Brain microvascular endothelial cell (primary cell): ENCODE data around the gene SLX9.

ENCODE experiments used
- DNase-seq: peaks from one replicate; pipeline ENCODE4 v3.0.0-alpha.2; 2020
- H3K27ac ChIP-seq: fragments of 250-450 bp; sonication (Bioruptor Pico); 2 replicates; pipeline ENCODE4 v1.5.1; 2020; ENCODE audit warnings: mild to moderate bottlenecking, moderate library complexity
- H3K27me3 ChIP-seq: fragments of 250-450 bp; sonication (Bioruptor Pico); replicated peaks from 2 replicates; pipeline ENCODE4 v1.5.1; 2020; ENCODE audit warnings: mild to moderate bottlenecking
- H3K36me3 ChIP-seq: fragments of 250-450 bp; sonication (Bioruptor Pico); replicated peaks from 2 replicates; pipeline ENCODE4 v1.5.1; 2020; ENCODE audit warnings: mild to moderate bottlenecking
- H3K4me3 ChIP-seq: 2 replicates; pipeline ENCODE4 v1.5.1; 2011; ENCODE audit warnings: low read depth, mild to moderate bottlenecking, control low read depth, low read length, moderate library complexity
- in situ Hi-C: cut with HindIII; loops from 2 replicates; pipeline ENCODE4 v1.10.0; 2017; ENCODE audit warnings: low sequenced_read_pairs, low pct_ligation_motif_present
- TF ChIP-seq, protein P1 (sequence below): IDR thresholded peaks from 2 replicates; pipeline ENCODE4 v1.5.1; 2011; ENCODE audit warnings: low read depth, mild to moderate bottlenecking, moderate library complexity, low read length, control low read depth, inconsistent platforms; ENCODE audit errors: missing control alignments

SLX9 gene

DNA sequence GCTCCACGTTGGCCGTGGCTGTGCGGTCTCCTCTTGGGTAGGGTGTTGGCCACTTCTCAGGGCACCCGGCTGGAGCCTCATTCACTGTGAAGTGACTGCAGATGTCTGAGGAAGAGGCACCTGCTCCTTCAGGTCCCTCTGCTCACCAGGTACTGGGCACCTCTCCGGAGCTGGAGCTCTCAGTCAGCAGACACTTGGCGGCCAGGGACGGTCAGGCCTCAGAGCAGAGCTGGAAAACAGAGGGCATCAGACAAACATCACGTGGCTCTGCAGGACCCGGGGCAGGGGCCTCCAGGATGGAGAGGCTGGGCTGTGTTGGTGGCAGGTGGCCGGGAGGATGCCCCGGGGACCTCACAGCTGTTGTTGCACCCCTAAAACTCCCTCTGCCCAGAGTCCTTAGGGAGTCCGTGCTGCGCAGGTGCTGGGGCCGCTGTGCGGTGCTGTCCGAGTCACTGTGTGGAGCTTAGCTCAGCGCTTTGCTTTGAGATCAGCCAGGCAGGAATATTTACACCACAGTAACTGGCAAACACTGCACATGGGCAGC is 59.7 kb downstream of the SLX9 start:
- H3K36me3 ChIP-seq: no peaks in the 10 kb centered on the region
- H3K4me3 ChIP-seq: no peak overlapping the region
- in situ Hi-C loops: no loop called here
- TF ChIP-seq, protein P1, sequence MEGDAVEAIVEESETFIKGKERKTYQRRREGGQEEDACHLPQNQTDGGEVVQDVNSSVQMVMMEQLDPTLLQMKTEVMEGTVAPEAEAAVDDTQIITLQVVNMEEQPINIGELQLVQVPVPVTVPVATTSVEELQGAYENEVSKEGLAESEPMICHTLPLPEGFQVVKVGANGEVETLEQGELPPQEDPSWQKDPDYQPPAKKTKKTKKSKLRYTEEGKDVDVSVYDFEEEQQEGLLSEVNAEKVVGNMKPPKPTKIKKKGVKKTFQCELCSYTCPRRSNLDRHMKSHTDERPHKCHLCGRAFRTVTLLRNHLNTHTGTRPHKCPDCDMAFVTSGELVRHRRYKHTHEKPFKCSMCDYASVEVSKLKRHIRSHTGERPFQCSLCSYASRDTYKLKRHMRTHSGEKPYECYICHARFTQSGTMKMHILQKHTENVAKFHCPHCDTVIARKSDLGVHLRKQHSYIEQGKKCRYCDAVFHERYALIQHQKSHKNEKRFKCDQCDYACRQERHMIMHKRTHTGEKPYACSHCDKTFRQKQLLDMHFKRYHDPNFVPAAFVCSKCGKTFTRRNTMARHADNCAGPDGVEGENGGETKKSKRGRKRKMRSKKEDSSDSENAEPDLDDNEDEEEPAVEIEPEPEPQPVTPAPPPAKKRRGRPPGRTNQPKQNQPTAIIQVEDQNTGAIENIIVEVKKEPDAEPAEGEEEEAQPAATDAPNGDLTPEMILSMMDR: no peak
- no peak for DNase-seq
- no peaks in the 10 kb centered on the region for H3K27me3 ChIP-seq
- H3K27ac ChIP-seq: no peak overlapping the region

DNA sequence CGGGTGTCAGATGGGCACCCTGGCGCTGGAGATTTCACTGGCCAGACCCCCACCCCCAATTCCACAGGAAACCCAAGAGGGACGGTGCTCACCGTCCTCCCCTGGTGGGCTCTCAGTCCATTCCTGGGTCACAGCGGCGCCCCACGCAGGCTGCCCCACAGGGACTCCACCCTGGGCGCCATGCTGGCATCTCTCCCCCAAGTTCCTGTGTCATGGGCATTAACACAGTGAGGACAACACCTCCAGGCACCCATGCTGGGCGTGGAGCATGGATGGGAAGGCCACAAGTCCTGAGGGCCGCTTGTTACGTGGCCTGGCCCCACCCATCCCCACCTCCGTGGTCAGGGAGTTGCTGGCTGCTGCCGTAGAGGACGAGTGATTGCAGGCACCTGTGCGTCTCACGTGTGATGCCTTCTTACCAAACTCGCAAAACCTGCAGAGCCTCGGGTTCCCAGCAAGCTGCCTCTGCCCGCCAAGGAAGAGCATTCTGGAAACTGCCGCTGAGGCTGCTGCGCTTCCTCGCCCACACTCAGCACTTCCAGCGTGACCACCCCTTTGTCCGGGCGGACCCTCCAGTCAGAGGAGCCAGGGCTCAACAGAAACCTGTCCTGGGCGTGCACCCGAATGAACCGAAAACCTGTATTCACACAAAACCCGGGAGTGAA is 60.3 kb downstream of the SLX9 start:
- in situ Hi-C loops: no loop called here
- H3K27me3 ChIP-seq: no peaks in the 10 kb centered on the region
- no peaks in the 10 kb centered on the region for H3K36me3 ChIP-seq
- no peak overlapping the region for H3K4me3 ChIP-seq
- no peak for DNase-seq
- H3K27ac ChIP-seq: no peak overlapping the region
- TF ChIP-seq, protein P1: no peak

- in situ Hi-C loops: no loop called here
- no peak overlapping the region for H3K4me3 ChIP-seq
- DNase-seq: no peak
- H3K36me3 ChIP-seq: no peaks in the 10 kb centered on the region
- H3K27ac ChIP-seq: no peak overlapping the region
- H3K27me3 ChIP-seq: no peaks in the 10 kb centered on the region
- TF ChIP-seq, protein P1: no peak
Measured at GRCh38 chr21:45000637-45001133, 60.9 kb downstream of the SLX9 start.

DNA sequence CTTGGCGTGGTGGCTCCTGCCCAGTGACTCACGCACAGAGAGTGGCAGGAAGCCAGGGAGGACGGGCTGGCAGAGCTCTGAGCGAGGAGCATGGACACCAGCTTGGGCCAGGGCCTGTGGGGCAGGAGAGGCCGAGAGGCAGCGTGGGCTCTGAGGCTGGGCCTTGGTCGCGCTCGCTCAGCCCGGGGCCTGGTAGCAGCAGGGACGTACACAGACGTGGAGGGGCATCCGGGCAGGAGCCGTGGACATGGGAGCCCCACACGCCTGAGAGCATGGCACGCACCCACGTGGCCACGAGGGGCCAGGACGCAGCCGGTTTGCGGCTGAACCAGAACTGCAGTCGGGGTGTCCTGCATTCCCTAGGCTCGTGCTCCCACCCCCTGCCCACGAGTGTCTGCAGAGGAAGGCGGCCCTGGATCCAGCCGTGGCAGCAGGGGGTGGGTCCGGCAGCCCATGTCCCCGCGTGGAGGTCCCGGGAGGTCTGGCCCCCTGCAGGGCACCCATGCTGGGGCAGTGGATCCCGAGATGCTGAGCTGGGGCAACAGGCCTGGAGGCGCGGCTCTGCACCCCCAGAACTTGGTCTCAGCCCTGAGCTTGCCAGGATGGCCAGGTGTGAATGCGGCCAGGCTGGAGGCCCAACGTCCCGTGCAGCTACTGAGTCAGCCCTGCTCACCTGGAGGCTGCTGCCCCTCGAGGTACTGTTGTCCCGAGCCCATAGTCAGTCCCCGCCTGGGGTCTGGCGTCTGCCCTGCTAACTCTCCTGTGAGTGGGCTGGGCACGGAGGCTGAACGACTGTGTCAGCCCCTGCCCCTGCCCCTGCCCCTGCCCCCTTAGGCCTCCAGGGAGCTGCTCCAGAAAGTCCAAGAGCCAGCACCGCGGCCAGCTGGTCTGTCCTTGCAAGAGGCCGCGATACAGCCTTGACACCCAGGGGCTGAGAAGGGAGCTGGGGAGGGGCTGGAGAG is 61.6 kb downstream of the SLX9 start:
- no peaks in the 10 kb centered on the region for H3K27me3 ChIP-seq
- H3K27ac ChIP-seq: no peak overlapping the region
- H3K4me3 ChIP-seq: no peak overlapping the region
- TF ChIP-seq, protein P1: no peak
- in situ Hi-C loops: no loop called here
- H3K36me3 ChIP-seq: no peaks in the 10 kb centered on the region
- no peak for DNase-seq

DNA sequence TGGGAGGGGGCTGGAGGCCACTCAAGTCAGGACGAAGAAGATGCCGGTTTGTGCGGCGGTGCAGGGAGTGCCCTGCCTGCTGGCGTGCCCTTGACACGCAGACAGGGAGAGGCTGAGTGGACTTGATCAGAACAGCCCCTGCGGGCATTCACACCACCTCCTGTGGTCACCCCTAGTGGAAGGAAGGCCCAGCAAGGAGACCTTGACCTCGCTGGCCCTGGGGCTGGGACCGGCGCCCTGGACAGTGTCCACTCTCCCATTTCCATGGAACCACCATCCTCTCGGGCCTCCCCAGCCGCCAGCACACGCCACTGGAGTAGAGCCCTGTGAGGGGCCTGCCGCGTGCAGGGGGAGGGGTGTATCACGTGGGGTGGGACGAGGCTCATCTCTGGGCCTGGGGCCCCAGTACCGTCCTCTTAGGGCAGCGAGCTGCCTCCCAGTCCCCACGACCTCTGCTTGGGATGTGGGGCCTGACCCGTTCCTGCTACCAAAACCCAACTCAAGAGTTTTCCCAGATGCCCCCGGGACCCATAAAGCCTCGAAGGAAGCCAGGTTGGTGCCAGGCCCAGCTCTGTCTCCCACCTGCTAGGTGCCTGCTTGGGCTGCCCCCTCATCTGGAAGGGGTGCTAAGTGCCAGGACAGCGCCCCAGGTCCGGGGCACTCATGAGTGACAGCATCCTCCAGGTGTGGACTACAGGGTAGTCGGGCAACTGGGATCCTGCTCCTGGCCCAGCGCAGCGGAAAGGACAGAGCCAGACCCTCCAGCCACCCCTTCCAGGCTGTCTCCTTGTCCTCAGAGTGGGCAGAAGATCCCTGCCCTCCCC is 62.8 kb downstream of the SLX9 start:
- in situ Hi-C loops: no loop called here
- no peak for DNase-seq
- Histone ChIP-seq H3K27ac (no peak overlapping the region), H3K4me3 (no peak overlapping the region), H3K27me3 (no peaks in the 10 kb centered on the region), H3K36me3 (no peaks in the 10 kb centered on the region)
- TF ChIP-seq, protein P1: no peak
